Activated CD4-positive, alpha-beta T cell treated with anti-CD3 and anti-CD28 coated beads, Interleukin-2, amount 50 U/mL, for 24 hours (primary cell): Measurements from ENCODE around the gene SNX1.
"Not testable (repeated sequence)": the region's sequence is repeated elsewhere in the genome, so short reads cannot be mapped to it uniquely, and the experiment has no call there.

ENCODE experiments used
- DNase-seq, 2 donors: peaks; one replicate each; pipeline ENCODE4 v3.0.0-alpha.2; 2020; ENCODE audit warnings: low read depth in 1 of 2, low spot score in 1 of 2

The SNX1 gene

DNA sequence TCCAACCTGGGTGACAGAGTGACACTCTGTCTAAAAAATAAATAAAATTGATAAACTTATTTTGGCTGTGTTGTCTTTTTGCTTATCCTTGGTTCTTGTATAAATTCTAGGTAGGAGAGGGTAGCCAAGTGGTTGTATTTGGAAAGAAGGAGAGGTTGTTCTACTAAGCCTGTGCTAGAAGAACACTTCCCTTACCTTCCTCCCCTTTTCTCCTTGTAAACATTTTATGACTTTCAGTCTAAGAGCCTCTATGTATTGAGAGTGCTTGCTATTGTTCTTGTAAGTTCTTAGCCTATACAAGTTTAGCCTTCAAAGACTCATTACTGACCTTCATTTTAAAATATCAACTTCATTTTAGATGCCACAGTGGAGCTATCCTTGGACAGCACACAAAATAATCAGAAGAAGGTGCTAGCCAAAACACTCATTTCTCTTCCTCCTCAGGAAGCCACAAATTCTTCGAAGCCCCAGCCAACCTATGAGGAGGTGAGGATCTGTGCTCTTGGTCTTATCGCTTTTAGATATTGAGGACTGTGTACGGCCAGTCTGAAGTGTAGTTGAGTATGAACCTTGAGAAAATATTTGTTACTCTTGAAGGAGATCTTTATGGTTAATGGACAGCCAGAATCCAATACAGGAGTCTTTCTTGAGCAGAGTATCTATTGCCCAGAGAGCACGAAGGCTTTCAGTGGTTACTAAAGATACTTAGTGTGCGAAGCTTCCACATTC is 22.1 kb downstream of the SNX1 start:
- no peak for DNase-seq

- DNase-seq, result not testable (repeated sequence)
These were observed 24.5 kb downstream of the SNX1 start for GRCh38 chr15:64120322-64120721.

DNA sequence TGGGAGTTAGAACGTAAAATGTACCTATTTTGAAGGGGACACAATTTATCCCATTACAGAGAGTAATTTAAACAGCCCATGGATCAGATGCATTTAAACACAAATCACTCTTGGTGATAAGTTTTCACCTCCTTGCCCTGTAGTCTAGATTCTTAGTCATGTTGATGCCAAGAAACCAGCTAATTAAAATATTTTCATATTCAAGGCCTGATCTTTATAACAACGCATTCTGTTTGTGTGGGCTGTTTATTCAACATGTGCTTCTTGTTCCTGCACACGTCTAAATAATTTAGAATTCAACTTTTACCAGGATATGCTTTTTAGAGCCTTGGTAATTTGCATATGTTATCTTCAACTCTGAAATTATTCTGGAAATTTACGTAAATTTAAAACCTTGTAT is 25.8 kb downstream of the SNX1 start:
- DNase-seq, result no peak

GRCh38 chr15:64122444-64122843 is 26.7 kb downstream of the SNX1 start:
- no peak for DNase-seq

DNA sequence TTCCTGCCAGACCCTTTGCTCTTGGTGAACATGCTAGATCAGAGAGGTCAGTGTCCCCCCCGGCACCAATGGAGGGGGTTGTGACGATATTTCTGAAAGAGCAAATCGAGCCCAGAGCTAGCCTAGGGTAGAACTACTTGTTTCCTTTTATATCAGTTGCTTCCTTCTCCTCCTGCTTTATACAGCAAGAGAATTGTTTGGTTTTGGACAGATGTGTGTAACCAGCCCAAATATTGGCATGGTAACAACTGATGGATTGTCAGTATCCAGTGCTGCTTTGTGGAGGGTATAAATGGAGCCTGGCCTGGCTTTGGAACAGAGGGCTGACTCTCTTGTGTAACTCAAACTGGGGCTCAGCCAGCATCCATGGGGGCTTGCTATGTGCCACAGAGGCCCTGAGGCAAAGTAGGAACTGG is 27.2 kb downstream of the SNX1 start:
- no peak for DNase-seq

DNA sequence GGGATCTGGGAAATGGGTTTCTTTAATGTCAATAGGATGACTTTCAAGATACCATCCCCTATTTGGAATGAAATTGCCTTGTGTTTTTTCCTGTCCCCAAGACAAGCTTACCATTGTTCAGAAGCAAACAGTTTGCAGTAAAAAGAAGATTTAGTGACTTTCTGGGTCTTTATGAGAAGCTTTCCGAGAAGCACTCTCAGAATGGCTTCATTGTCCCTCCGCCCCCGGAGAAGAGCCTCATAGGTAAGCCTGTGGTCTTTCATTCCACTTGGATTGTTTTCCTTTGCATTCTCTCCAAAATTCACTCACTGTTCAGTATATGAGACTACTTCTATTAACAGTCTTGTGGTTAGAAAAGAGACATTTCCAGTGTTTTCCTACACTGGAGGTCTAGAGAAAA is 30.2 kb downstream of the SNX1 start:
- no peak for DNase-seq

- no peak for DNase-seq
These were observed 31.9 kb downstream of the SNX1 start for GRCh38 chr15:64127521-64128270.

GRCh38 chr15:64130159-64130558 is 34.4 kb downstream of the SNX1 start:
- no peak for DNase-seq

- DNase-seq, result no peak
These were observed 35.8 kb downstream of the SNX1 start for GRCh38 chr15:64131547-64131946.

DNA sequence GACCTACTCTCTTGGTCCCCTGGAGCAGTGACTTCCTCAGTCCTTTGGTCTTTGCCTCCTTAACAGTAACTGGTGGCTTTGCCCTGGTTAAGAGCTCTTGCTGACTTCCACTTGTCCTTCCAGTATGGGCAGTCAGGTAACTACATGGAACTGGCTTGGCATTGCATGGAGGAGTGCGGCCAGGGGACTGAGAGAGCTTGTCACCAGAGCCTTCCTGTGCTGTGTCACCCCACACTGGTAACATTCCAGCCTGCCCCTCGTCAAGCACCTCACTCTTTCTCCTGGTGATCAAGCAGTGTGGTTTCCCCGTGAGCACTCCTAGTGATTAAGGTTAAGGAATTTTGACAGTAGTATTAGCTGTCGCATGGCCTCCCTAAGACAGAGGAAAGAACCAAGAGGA is 36.4 kb downstream of the SNX1 start:
- DNase-seq, result no peak

- no peak for DNase-seq
These were observed 38.0 kb downstream of the SNX1 start for GRCh38 chr15:64133623-64134344.

DNA sequence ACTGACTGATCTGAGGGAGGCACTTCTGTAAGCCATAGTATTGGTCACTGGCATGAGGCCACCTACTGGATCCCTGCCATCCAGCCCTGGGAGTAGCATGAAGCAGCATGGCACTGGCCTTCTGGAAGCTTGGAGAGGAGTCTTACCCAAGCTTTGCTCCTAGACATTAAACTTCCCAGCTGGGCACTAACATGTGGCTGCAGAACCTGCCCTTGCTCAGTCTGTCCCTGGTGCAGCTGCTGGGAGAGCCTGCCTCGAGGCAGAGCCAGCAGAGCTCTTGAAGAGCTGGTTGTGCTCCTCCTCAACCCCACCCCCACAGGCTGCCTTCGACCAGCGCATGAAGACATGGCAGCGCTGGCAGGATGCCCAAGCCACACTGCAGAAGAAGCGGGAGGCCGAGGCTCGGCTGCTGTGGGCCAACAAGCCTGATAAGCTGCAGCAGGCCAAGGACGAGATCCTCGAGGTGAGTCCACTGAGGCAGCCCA is 38.6 kb downstream of the SNX1 start:
- DNase-seq, result no peak

DNA sequence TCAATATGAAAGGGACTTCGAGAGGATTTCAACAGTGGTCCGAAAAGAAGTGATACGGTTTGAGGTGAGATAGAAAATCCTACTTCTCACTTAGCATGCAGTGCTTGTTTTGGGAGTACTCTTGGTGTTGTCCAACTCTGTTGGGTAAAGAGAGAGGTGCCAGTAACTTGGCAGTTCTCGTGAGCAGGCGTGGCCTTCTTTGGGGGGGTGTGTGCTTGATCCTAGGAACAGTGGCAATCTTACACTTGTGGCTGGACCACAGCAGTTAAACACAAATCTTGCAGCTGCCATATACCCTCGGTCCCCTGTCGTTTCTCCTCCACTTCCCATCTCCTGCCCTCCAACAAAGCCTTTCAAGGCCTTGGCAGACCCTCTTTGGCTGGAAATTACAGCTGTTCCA is 40.6 kb downstream of the SNX1 start:
- DNase-seq, result no peak

- DNase-seq, result no peak
These were observed 41.5 kb downstream of the SNX1 start for GRCh38 chr15:64137226-64137833.

GRCh38 chr15:64138331-64138941 is 42.7 kb downstream of the SNX1 start:
- DNase-seq, result no peak

DNA sequence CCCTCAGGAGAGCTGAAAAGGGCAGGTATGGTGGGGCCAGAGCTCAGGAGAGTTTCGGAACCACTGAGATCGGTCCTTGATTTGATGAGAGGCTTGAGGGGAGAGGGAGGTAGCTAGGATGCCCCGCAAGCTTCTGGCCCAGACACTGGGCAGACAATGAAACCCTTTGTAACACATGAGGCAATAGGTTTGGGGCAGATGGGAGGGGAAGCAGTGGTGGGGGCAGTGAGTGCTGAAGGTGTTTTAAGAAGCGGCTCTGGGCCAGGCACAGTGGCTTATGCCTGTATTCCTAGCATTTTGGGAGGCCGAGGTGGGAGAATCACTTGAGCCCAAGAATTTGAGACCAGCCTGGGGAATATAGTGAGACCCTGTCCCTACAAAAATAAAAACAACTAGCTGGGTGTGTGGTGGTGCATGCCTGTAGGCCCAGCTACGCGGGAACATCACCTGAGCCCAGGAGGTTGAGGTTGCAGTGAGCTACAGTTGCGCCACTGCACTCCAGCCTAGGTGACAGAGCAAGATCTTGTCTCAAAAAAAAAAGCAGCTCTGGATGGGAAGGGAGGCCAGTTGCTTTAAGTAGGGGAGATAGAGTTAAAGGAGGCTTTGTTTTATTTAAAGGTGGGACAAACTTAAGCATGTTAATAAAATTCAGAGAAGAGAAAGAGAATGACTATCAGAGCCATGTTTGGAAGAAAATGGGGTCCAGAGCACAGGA is 46.2 kb downstream of the SNX1 start:
- no peak for DNase-seq

DNA sequence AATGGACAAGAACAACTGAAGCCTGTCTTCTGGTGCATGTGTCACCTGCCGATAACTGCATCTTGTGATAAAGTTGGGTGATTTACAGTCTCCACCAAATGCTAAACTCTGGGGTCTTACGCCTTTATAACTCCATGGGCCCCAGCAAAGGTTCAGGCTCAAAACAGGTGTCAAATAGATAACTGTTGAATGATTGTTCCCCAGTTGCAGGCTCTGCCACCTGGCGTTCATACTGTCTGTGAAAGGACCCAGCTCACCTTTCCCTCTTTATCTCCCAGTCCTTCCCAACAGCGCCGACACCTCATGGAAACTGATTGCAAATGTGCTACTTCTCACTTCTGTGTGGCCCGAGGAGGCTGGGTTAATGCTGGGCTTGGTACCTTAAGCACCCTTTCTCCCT is 47.5 kb downstream of the SNX1 start:
- DNase-seq, result no peak

GRCh38 chr15:64144192-64144564 is 48.4 kb downstream of the SNX1 start:
- DNase-seq, result no peak

DNA sequence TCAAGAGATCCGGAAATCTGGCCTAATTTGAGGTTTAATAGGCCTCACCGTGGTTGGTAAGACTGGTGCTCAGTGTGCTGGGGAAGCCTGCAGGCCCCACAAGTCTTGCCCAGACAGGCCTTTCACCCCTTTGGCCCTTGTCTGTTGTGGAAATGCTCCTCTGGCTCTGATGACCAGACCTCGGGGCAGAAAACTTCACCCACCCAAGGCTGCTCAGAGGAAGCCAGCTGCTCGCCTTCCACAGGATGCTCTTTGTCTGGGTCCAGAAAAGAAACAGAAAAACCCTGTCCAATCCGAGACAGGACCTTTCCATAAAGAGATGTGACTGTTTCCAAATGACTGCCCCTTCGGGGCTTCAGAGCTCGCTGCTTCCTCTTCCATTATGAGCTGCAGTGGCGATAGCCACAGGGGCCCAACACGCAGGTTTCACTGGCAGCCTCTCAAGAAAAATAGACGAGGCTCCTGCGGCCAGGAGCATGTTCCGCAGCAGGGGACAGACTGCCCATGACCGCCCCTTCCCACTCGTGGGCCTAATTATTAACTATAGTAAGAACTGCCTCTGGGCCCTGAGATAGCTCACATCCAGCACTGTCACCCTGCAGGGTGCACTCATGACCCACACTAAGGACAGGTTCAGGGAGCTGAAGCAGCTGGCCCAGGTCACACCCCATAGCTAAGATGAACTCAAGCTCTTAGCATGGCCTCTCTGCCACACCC is 48.9 kb downstream of the SNX1 start:
- no peak for DNase-seq

DNA sequence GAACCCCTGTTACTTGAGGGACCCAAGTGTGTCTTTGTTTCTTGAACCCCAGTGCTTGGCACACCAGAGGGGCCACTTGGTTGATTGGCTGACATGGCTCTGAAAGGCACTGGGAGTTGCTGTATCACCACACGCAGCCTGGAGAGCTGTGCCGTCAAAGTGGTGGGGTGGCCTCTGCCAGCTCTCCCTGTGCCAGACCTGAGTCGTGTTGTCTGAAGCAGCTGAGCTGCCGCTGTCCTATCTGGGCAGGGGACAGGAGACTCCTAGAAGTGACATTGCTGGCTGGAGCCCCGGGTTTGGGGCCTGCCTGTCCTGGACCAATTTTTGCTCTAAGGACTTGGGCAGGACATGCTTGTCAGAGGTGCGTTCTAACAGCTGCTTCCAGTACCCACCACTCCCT is 50.3 kb downstream of the SNX1 start:
- no peak for DNase-seq
